ENCODE results near the gene HGS. TPM values are rescaled to one million over a fixed set of nuclear protein-coding genes. Genes with fewer than 3 reads are reported as not detected.
A peak's percentile ranks its signal among the peaks of the same experiment; 100 is the strongest.

Gene HGS, protein sequence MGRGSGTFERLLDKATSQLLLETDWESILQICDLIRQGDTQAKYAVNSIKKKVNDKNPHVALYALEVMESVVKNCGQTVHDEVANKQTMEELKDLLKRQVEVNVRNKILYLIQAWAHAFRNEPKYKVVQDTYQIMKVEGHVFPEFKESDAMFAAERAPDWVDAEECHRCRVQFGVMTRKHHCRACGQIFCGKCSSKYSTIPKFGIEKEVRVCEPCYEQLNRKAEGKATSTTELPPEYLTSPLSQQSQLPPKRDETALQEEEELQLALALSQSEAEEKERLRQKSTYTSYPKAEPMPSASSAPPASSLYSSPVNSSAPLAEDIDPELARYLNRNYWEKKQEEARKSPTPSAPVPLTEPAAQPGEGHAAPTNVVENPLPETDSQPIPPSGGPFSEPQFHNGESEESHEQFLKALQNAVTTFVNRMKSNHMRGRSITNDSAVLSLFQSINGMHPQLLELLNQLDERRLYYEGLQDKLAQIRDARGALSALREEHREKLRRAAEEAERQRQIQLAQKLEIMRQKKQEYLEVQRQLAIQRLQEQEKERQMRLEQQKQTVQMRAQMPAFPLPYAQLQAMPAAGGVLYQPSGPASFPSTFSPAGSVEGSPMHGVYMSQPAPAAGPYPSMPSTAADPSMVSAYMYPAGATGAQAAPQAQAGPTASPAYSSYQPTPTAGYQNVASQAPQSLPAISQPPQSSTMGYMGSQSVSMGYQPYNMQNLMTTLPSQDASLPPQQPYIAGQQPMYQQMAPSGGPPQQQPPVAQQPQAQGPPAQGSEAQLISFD
- total RNA-seq: 100 to 1,000 TPM; 151 to 154 TPM
- polyA plus RNA-seq: 10 to 100 TPM; 15.4 to 31.1 (median 21.7) TPM
- 80.7 to 186 (median 146) reads per million in 6 experiments for total RNA-seq

DNA sequence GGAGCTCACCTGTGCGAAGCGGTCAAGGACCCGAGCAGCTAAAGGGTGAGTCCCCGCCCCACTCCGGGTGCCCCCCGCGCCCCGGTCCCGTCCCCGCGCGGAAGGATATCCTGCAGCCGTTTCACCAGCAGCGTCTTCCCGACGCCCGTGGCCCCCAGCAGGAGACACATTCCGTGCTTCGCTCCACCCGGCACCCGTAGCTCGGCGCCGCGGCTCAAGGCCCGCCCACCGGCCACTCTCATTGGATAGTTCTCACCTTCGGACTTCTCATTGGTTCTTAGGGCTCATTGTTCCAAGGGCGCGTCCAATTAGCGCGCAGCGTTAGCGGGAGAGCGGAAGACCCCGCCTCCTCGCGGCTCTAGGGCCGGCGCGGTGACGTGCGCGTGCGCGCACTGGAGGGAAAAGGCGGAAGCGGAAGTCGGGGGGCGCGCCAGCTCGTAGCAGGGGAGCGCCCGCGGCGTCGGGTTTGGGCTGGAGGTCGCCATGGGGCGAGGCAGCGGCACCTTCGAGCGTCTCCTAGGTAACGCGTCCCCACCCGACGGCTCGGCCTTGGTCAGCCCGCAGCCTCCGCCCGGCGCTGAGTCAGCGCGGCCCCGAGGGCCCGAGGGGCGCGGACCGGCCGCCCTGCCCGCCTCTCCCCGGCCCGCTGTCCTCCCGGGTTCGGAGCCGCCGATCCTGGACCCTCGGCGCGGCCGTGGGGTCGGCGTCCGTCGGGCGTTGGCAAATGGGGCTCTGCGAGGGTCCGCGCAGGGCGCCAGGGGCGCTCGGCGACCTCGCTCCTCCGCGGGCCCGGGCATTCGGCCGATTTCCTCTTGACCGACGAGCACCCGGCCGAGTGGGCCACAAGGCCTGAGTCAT, at the start of gene HGS, which contains the start of gene ARL16:
TSS of gene HGS (plus strand) at position 428 of the 858 bp plus-strand sequence. CDS start at position 484, 56 bp downstream.
TSS of gene ARL16 (minus strand) at position 214 of the 858 bp plus-strand sequence. CDS start at position 170, 44 bp downstream.
- Mint-ChIP-seq H3K4me3 (peak within 1 kb of the TSS; percentile 87 to 100 (median 98)), H3K27me3 (no peaks in the 10 kb centered on the region), H3K36me3 (peaks cover 0 to 22% (median 0%) of the 10 kb centered on the region in 3 donors), H3K4me1 (peaks cover 17 to 54% (median 31%) of the 10 kb centered on the region in 4 donors), H3K9me3 (peaks cover 0 to 2% (median 0%) of the 10 kb centered on the region in 9 donors), H3K27ac (peak within 1 kb of the TSS; percentile 84 to 98 (median 94))
- DNase-seq (peak; percentile 96 to 99 (median 97)), ATAC-seq (peak; percentile 98 to 99)
- POLR2A ChIA-PET: interaction anchor here (0.6 to 5.8 kb wide), 25 partner anchors 8 to 1229 kb away, joined by 3 to 80 read pairs (median 4); partner anchors contain the start of genes CCDC137, CEP131, FAAP100 and MCRIP1

DNA sequence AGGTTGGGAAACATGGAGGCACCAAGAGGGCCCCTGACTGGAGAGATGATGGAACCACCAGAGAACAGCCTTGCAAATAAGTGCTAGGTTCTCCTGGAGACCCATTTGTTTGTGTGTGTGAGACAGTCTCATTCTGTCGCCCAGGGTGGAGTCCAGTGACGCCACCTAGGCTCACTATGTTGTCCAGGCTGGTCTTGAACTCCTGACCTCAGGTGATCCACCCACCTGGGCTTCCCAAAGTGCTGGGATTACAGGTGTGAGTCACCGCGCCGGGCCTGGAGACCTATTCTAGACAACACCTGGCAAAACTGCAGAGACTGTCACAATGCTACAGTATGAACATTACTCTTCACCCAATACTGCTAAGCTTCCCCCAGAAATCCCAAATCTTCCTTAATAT, 48.4 kb upstream of the HGS start:
- ATAC-seq: no peak
- Mint-ChIP-seq H3K4me3 (peak overlapping the region; percentile 87 to 96 (median 94)), H3K9me3 (no peaks in the 10 kb centered on the region), H3K27ac (peak overlapping the region in 9 of 10 donors; percentile 17 to 96 (median 91)), H3K27me3 (no peaks in the 10 kb centered on the region), H3K4me1 (peaks cover 9 to 36% (median 20%) of the 10 kb centered on the region in 4 donors), H3K36me3 (peaks cover 0 to 13% (median 0%) of the 10 kb centered on the region in 3 donors)
- POLR2A ChIA-PET: interaction anchor here (0.7 kb wide), 2 partner anchors 213 to 1796 kb away, joined by 3 read pairs; partner anchors contain the start of gene CBX4
- no peak for DNase-seq

DNA sequence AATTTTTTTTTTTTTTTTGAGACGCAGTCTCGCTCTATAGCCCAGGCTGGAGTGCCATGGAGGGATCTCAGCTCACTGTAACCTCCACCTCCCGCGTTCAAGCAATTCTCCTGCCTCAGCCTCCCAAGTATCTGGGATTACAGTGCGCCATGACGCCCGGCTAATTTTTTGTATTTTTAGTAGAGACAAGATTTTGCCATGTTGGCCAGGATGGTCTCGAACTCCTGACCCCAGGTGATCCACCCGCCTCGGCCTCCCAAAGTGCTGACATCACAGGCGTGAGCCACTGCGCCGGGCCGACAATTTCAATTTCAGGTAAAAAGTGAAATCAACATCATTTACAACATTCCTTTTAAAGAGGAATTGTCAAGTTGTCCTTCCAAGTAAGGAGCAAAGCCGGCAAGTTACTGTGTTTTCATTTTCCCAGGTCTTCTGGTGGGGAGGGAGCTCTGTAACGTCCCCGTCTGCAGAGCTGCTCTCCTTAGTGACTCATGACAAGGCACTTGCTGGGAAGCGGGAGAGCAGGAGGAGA, 47.8 kb upstream of the HGS start:
- Mint-ChIP-seq H3K27ac (peak overlapping the region; percentile 89 to 96 (median 92)), H3K27me3 (no peaks in the 10 kb centered on the region), H3K4me3 (peak overlapping the region; percentile 87 to 96 (median 94)), H3K9me3 (no peaks in the 10 kb centered on the region), H3K4me1 (peaks cover 9 to 36% (median 20%) of the 10 kb centered on the region in 4 donors), H3K36me3 (peaks cover 0 to 8% (median 0%) of the 10 kb centered on the region in 3 donors)
- DNase-seq (no peak), ATAC-seq (no peak)
- POLR2A ChIA-PET: interaction anchor here (0.7 to 1.6 kb wide), 4 partner anchors 26 to 1797 kb away, joined by 3 to 11 read pairs (median 5); partner anchors contain the start of genes CBX4, CCDC137 and OXLD1

DNA sequence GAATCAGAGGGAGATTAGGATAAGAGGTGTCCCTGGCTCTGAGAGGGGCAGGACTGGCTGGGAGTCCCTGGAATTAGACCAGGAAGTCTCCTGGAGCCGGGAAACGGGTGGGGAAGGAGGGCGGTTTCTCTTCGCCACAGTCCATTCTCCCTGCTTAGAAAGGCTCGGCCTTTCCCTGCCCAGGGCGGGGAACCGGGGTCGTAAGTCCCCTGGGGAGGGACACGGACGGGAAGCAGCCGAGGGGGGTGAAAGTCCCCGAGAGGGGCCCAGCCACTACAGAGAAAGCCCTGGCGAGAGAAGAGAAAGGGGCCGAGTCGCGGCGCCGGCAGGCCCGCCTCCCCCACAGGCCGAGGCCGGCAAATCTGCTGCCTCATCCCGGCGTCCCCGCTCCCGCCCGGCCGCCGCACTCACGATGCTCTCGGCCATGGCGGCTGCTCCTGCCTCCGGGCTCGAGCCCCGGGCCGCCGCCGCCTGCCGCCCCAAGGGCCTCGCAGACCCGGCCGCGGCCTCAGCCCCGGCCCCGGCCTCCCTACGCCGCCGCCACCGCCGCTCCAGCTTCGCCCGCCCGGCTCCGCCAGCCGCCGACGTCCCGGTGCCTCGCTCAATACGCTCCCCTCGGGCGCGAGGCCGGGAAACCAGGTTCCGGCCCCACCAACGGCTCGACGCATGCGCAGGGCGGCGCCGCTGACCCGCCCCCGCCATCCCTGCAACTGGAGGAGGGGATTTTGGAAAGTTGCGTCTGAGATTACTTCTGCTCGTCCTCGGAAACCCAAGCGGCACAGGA, 47.1 kb upstream of the HGS start, which contains the start of the genes NPLOC4 and TSPAN10:
TSS of gene NPLOC4 (minus strand) at position 608 of the 784 bp plus-strand sequence. CDS start at position 426, 182 bp downstream.
TSS of gene TSPAN10 (plus strand) at position 692 of the 784 bp plus-strand sequence. CDS start 5,217 bp downstream, outside the sequence.
- H3K27me3 Mint-ChIP-seq: no peaks in the 10 kb centered on the region
- peak within 1 kb of the TSS; percentile 89 to 96 (median 92) for H3K27ac Mint-ChIP-seq
- peaks cover 11 to 31% (median 19%) of the 10 kb centered on the region in 4 donors for H3K4me1 Mint-ChIP-seq
- no peaks in the 10 kb centered on the region for H3K9me3 Mint-ChIP-seq
- peaks cover 0 to 4% (median 0%) of the 10 kb centered on the region in 3 donors for H3K36me3 Mint-ChIP-seq
- ATAC-seq (peak; percentile 96), DNase-seq (peak; percentile 71 to 86 (median 82))
- peak within 1 kb of the TSS; percentile 87 to 96 (median 94) for H3K4me3 Mint-ChIP-seq
- POLR2A ChIA-PET: interaction anchor here (1.0 to 1.6 kb wide), 3 partner anchors 17 to 29 kb away, joined by 4 to 11 read pairs (median 7); partner anchors contain the start of genes CCDC137 and OXLD1

DNA sequence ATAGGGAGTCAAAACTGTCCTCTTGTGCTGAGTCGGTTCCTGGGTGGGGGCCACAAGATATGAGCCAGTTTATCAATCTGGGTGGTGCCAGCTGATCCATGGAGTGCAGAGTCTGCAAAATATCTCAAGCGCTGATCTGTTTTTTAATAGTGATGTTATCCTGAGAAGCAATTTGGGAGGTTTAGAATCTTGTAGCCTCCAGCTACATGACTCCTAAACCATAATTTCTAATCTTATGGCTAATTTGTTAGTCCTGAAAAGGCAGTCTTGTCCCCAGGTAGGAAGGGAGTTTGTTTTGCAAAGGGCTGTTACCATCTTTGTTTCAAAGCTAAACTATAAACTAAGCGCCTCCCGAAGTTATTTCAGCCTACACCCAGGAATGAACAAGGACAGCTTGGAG, 45.1 kb upstream of the HGS start:
- DNase-seq (no peak), ATAC-seq (no peak)
- Mint-ChIP-seq H3K9me3 (no peaks in the 10 kb centered on the region), H3K36me3 (no peaks in the 10 kb centered on the region), H3K27me3 (no peaks in the 10 kb centered on the region), H3K27ac (peak overlapping the region in 4 of 10 donors; percentile 14 to 75 (median 48)), H3K4me3 (peak overlapping the region in 9 of 10 donors; percentile 13 to 59 (median 31)), H3K4me1 (peaks cover 11 to 26% (median 17%) of the 10 kb centered on the region in 4 donors)
- POLR2A ChIA-PET: interaction anchor here (0.7 kb wide), 2 partner anchors 20 to 86 kb away, joined by 3 to 6 read pairs; no protein-coding TSS in a partner anchor

DNA sequence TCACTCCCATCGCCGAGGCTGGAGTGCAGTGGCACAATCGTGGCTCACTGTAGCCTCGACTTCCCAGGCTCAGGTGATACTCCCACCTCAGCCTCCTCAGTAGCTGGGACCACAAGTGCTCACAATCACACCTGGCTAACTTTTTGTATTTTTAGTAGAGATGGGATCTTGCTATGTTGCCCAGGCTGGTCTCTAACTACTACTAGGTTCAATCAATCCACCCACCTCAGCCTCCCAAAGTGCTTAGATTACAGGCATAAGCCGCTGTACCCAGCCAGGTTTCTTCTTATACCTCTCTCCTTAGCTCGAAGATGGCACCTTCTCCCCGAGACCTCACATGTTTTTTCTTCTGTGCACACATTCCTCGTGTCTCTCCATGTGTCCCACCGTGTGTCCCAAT, 43.8 kb upstream of the HGS start:
- H3K27me3 Mint-ChIP-seq: no peaks in the 10 kb centered on the region

DNA sequence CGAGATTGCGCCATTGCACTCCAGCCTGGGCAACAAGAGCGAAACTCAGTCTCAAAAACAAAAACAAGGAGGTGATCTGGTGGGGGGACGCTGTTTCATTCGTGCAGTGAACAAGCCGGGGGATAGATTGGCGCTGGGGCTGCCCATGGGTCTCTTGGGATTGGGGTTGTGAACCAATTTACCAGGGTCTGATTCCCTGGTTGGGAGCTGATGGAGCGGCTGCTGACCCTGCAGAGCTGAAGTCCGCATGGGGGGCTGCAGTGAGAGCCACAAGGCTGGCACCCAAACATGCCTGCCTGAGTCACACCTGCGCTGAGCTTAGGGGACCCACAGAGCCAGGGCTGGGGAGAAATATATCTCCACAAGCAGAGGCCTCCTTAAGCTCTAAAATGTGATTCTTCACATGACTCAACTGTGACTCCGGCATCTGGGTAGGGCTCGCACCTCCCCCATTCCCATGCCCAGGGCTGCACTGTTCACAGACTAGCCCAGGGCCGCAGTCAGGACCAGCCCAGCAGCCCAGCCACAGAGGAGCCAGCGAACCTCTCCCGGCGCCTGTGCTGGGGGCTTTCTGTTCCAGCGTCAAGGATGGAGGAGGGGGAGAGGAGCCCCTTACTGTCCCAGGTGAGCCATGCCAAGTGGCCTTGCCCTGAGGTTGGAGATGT, 41.9 kb upstream of the HGS start:
- Mint-ChIP-seq H3K36me3 (no peaks in the 10 kb centered on the region), H3K27ac (peak overlapping the region in 1 of 10 donors; percentile 65), H3K4me1 (peaks cover 0 to 8% (median 5%) of the 10 kb centered on the region in 4 donors), H3K27me3 (no peaks in the 10 kb centered on the region), H3K4me3 (no peak overlapping the region), H3K9me3 (no peaks in the 10 kb centered on the region)
- no peak for ATAC-seq
- DNase-seq: no peak
- POLR2A ChIA-PET: no interaction called here

More for the DNA sequence above, 43.8 kb upstream of the HGS start:
- Mint-ChIP-seq H3K27ac (peak overlapping the region in 1 of 10 donors; percentile 56), H3K4me3 (peak overlapping the region in 1 of 10 donors; percentile 62), H3K9me3 (no peaks in the 10 kb centered on the region), H3K4me1 (peaks cover 11 to 19% (median 14%) of the 10 kb centered on the region in 4 donors), H3K36me3 (no peaks in the 10 kb centered on the region)
- POLR2A ChIA-PET: no interaction called here
- DNase-seq: no peak
- ATAC-seq: no peak

DNA sequence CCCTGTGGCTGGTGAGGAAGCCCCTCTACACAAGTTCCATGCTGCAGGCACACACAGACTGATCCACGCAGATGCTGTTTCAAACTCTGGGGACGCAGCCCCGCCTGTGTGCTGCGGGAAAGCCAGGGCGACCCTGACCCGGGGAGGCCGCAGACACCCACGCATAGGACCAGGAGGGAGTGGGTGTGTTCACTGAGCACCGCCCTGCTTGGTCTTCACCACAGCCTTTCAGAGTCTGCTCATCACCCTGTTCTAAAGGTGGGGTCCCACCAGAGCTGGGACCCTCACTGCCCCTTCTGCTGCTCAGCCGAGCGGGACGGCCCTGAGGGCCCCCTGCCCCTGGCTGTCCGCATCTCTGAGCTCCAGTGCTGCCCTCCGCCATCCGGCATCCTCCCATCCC, 39.3 kb upstream of the HGS start:
- Mint-ChIP-seq H3K4me1 (peaks cover 0 to 4% (median 0%) of the 10 kb centered on the region in 4 donors), H3K9me3 (peaks cover 0 to 3% (median 0%) of the 10 kb centered on the region in 9 donors), H3K27me3 (peaks cover 0 to 17% (median 1%) of the 10 kb centered on the region in 5 donors), H3K27ac (no peak overlapping the region), H3K4me3 (no peak overlapping the region), H3K36me3 (no peaks in the 10 kb centered on the region)
- DNase-seq (peak in 1 of 10 donors; percentile 28), ATAC-seq (no peak)
- POLR2A ChIA-PET: no interaction called here

DNA sequence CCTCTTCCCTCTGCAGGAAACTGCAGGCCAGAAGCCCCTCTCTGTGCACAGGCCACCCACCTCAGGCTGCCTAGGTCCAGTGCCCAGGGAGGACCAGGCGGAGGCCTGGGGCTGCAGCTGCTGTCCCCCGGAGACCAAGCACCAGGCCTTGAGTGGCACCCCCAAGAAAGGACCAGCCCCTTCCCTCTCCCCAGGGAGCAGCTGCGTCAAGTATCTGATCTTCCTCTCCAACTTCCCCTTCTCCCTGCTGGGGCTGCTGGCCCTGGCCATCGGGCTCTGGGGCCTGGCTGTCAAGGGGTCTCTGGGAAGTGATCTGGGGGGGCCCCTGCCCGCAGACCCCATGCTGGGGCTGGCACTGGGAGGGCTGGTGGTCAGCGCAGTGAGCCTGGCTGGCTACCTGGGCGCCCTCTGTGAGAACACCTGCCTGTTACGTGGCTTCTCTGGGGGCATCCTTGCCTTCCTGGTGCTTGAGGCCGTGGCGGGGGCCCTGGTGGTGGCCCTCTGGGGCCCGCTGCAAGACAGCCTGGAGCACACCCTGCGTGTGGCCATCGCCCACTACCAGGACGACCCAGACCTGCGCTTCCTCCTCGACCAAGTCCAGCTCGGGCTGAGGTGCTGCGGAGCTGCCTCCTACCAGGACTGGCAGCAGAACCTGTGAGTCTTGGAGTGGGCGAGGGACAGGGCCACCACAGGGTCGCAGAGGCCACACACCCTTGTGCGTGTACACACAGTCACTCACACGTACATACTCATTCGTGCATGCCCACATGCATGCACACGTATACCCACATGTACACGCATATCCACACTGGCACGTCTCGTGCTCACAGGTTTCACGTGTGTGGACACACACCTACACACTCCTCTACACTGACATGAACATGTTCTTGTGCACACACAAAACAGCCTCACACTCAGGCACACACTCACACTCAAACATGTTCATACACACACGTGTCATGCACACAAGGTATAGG, 38.5 kb upstream of the HGS start:
- H3K4me1 Mint-ChIP-seq: peaks cover 0 to 4% (median 0%) of the 10 kb centered on the region in 4 donors
- H3K36me3 Mint-ChIP-seq: no peaks in the 10 kb centered on the region
- POLR2A ChIA-PET: no interaction called here
- no peak for ATAC-seq
- DNase-seq: peak in 1 of 10 donors; percentile 57
- peaks cover 0 to 23% (median 3%) of the 10 kb centered on the region in 5 donors for H3K27me3 Mint-ChIP-seq
- no peak overlapping the region for H3K4me3 Mint-ChIP-seq
- peaks cover 0 to 8% (median 0%) of the 10 kb centered on the region in 9 donors for H3K9me3 Mint-ChIP-seq
- H3K27ac Mint-ChIP-seq: no peak overlapping the region

All from naive thymus-derived CD8-positive, alpha-beta T cell (primary cell).